Omental fat pad (tissue), 4 donors: ENCODE measurements around the gene ARL4C. TPM values are rescaled to one million over a fixed set of nuclear protein-coding genes. Genes with fewer than 3 reads are reported as not detected.

Source experiments
- ATAC-seq: fragments of 150-250 bp; one replicate; pipeline ENCODE4 v1.9.1; 2016; ENCODE audit warnings: mild to moderate bottlenecking, moderate library complexity; ENCODE audit not compliant: low FRiP score
- DNase-seq: peaks from one replicate; pipeline ENCODE4 v3.0.0-alpha.2; 2019; ENCODE audit warnings: low spot score
- total RNA-seq, 4 donors: library from RNA; depleted of rRNA; stranded (reverse); fragments of >200 nt; gene quantifications; one replicate each; pipeline ENCODE4 v1.1.0, GENCODE V29; 2016
- TF ChIP-seq, protein P1 (sequence below), 3 donors: fragments of 450-650 bp; IDR thresholded peaks; one replicate each; pipeline ENCODE4 v1.5.1; 2016 to 2017; ENCODE audit warnings: antibody characterized with exemption in 3 of 3, mild to moderate bottlenecking in 3 of 3, moderate library complexity in 2 of 3

Gene ARL4C
- total RNA-seq, 4 donors from 2014 or later: 13.7 to 32.2 (median 19.3) TPM

DNA sequence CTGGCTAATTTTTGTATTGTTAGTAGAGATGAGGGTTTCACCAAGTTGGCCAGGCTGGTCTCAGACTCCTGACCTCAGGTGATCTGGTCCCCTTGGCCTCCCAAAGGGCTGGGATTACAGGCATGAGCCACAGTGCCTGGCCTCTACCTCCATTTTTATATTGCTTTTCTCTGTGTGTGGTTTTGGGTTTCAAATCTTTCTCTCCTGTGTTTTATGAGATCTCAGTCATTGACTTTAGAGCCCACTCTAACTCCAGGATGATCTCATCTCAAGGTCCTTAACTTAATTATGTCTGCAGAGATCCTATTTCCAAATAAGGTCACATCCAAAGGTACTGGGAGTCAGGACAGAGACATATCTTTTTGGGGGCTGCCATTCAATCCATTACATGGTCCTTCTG is 24.7 kb downstream of the ARL4C start:
- DNase-seq: no peak
- no peak for ATAC-seq
- TF ChIP-seq, protein P1, sequence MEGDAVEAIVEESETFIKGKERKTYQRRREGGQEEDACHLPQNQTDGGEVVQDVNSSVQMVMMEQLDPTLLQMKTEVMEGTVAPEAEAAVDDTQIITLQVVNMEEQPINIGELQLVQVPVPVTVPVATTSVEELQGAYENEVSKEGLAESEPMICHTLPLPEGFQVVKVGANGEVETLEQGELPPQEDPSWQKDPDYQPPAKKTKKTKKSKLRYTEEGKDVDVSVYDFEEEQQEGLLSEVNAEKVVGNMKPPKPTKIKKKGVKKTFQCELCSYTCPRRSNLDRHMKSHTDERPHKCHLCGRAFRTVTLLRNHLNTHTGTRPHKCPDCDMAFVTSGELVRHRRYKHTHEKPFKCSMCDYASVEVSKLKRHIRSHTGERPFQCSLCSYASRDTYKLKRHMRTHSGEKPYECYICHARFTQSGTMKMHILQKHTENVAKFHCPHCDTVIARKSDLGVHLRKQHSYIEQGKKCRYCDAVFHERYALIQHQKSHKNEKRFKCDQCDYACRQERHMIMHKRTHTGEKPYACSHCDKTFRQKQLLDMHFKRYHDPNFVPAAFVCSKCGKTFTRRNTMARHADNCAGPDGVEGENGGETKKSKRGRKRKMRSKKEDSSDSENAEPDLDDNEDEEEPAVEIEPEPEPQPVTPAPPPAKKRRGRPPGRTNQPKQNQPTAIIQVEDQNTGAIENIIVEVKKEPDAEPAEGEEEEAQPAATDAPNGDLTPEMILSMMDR (IDR thresholded peaks at IDR 0.05): no peak

DNA sequence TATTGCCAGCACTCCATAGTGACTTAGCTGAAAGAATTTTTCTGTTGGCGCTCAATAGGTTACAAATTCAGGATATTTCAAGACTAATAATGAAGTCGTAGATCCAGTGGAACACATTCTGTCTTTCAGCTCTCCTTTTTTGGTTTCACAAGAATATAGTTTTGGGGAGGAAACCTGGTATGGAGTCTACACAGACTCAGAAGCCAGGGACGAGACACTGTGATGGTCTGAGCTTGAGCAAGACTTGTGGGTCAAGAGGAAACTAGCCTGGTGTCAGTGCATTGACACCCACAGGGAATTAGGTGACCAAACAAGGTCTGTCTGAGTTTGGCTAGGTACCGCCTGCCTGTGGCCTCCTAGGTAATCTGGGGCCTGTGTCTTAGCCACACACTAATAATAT is 26.9 kb downstream of the ARL4C start:
- DNase-seq: no peak
- ATAC-seq: no peak
- TF ChIP-seq, protein P1 (IDR thresholded peaks at IDR 0.05): no peak

DNA sequence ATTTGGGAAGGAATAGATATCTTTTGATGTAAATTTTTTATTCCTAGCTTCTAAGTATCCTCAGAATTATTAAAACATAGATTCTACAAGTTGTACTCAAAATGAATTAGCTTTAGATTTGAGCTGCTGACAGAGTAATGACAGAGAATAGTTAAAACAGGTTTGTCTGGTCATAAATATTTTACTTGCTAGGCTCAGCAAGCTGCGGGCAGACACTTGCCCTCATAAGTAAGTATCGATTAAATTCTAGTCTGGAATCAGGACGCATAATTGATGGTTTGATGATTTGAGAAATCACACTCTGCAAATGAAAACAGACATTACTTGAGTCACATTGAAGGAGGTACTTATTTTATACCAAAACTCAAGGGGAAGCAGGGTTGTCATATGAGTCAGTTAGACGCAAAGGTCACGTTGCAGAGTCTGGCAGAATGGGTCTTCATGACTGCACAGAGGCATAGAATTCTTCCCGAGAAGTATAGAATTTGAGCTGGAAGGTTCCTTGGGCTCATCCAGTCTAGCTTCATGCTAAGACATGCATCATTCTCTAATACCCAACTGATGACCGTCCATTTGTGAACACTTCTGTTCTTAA is 27.5 kb downstream of the ARL4C start:
- TF ChIP-seq, protein P1 (IDR thresholded peaks at IDR 0.05): no peak
- DNase-seq (no peak), ATAC-seq (no peak)

DNA sequence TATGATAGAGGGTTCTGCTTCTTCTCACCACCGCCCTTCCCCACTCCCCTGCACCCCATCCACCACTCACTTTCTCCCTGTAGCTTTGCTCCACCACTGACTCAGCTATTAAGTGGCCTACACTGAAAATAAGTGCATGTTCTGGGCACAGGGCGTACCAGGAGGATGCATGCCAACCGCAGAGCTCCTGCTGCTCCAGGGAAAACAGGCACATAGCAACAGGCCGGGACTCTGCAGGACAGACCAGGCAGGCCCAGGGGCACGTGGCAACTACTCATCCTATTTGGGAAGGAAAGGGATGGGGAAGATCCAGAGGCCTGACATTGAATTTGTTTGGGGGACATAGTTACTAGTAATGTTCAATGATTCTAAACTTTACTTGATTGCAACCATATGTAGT is 28.4 kb downstream of the ARL4C start:
- DNase-seq (no peak), ATAC-seq (no peak)
- TF ChIP-seq, protein P1 (IDR thresholded peaks at IDR 0.05): no peak

DNA sequence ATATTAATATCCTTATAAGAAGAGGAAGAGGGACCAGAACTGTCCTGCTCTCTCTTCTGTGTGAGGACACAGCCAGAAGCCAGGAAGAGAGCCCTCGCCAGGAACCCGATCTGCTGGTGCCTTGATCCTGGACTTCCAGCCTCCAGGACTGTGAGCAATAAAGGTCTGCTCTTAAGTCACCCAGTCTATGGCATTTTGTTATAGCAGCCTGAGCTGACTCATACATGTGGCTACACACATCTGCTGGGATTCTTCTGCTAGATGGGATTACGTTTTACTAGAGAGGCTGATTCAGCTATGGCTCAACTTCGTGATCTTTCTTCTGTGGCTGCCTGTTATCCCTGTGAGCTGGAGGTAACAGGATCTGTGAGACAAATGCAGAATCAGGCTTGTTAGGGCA is 29.6 kb downstream of the ARL4C start:
- TF ChIP-seq, protein P1 (IDR thresholded peaks at IDR 0.05): no peak
- ATAC-seq: no peak
- DNase-seq: no peak

DNA sequence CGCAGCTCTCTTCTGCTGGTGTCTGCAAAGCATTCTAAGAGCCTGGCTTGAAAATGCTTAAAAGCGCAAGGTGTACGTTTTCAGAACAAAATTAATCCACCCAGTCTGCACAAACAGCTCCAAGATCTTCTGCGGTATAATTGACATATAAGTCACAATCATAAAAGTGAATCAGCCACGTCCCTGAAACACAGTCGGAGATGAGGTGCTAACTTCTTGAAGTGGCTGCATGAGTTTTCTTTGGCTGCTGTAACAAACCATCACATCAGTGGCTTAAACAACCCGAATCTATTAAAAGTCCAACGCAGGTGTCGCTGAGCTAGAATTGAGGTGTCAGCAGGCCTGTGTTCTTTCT is 32.6 kb downstream of the ARL4C start:
- ATAC-seq (no peak), DNase-seq (no peak)
- TF ChIP-seq, protein P1 (IDR thresholded peaks at IDR 0.05): no peak

DNA sequence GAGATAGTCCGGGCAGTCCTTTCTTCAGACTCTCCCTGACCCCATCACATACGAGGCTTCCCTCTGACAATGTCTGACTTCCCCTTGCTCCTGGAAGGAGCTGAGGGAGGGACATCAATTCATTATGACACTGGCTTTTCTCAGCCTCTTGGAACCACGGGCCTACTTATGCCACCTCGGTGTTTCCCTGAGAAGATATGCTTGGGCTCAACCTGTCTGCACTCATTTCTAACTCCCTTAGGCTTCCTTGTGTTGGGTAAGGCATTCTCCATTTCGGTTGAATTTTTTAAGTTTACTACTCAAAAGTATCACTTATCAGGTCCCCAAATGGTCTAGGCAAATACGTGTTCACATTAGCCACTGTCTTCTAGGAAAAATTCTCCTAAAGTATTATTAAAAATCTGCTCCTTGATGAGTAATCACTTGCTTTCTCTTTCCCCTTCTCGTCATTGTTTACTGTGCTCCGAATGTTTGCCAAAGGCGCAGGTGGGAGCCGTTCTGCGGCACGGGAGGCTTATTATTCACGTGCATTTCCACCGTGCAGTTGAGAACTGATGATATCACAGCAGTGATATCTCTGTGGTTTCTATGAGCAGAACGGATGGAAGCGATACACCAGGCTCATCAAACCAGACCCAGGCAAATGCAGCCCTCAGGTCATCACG is 33.1 kb downstream of the ARL4C start:
- DNase-seq (no peak), ATAC-seq (no peak)

More for the DNA sequence above, 33.1 kb downstream of the ARL4C start:
- TF ChIP-seq, protein P1 (IDR thresholded peaks at IDR 0.05): no peak
